ENCODE data around the gene OCA2. TPM values are rescaled to one million over a fixed set of nuclear protein-coding genes. Genes with fewer than 3 reads are reported as not detected.

The OCA2 gene
- total RNA-seq, 2 donors from 2014 or later, result 3.7 TPM; not detected in 1

- no peak for DNase-seq (ENCODE audit: low spot score)
- TF ChIP-seq, protein P1, sequence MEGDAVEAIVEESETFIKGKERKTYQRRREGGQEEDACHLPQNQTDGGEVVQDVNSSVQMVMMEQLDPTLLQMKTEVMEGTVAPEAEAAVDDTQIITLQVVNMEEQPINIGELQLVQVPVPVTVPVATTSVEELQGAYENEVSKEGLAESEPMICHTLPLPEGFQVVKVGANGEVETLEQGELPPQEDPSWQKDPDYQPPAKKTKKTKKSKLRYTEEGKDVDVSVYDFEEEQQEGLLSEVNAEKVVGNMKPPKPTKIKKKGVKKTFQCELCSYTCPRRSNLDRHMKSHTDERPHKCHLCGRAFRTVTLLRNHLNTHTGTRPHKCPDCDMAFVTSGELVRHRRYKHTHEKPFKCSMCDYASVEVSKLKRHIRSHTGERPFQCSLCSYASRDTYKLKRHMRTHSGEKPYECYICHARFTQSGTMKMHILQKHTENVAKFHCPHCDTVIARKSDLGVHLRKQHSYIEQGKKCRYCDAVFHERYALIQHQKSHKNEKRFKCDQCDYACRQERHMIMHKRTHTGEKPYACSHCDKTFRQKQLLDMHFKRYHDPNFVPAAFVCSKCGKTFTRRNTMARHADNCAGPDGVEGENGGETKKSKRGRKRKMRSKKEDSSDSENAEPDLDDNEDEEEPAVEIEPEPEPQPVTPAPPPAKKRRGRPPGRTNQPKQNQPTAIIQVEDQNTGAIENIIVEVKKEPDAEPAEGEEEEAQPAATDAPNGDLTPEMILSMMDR (IDR thresholded peaks at IDR 0.05), result no peak
- TF ChIP-seq POLR2AphosphoS5 (IDR thresholded peaks at IDR 0.05) (no peak), POLR2A (IDR thresholded peaks at IDR 0.05) (no peak)
- Histone ChIP-seq H3K4me1 (replicated peaks) (no peaks in the 10 kb centered on the region), H3K27me3 (replicated peaks; ENCODE audit: insufficient read depth) (no peaks in the 10 kb centered on the region), H3K4me3 (no peak overlapping the region), H3K36me3 (no peaks in the 10 kb centered on the region), H3K27ac (no peak overlapping the region), H3K9me3 (no peaks in the 10 kb centered on the region)
- intact Hi-C loops (cut with DNase I), result no loop called here
- WGBS, result 95% methylated on average over 20 of the region's 20 CpGs
Measured at GRCh38 chr15:28081594-28081993, 17.5 kb downstream of the OCA2 start.

DNA sequence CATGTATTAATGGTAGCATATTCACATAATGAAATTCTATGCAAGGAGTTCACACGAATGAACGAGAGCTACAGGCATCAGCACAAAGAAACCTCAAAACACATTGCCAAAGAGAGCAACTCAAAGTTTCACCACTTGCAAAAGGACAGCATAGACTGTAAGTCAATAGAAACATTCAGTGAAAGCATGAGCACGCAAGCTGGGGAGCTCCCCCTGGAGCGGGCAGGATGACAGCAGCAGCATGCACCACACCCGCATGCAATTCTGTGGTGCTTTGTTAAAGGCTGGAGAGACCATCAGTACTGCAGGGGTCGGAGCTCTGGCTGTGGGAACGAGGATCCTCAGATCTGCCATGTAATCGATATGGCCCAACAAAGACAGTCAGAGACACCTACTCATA, 18.7 kb downstream of the OCA2 start:
- H3K4me1 ChIP-seq (replicated peaks), result no peaks in the 10 kb centered on the region
- no peak for TF ChIP-seq POLR2AphosphoS5 (IDR thresholded peaks at IDR 0.05)
- TF ChIP-seq, protein P1 (IDR thresholded peaks at IDR 0.05), result no peak
- no peak for TF ChIP-seq POLR2A (IDR thresholded peaks at IDR 0.05)
- no peak for DNase-seq (ENCODE audit: low spot score)
- intact Hi-C loops (cut with DNase I), result no loop called here
- H3K4me3 ChIP-seq, result no peak overlapping the region
- no peaks in the 10 kb centered on the region for H3K9me3 ChIP-seq
- no peak overlapping the region for H3K27ac ChIP-seq
- 34% methylated on average over 8 of the region's 8 CpGs for WGBS
- H3K36me3 ChIP-seq, result no peaks in the 10 kb centered on the region
- H3K27me3 ChIP-seq (replicated peaks; ENCODE audit: insufficient read depth), result no peaks in the 10 kb centered on the region

DNA sequence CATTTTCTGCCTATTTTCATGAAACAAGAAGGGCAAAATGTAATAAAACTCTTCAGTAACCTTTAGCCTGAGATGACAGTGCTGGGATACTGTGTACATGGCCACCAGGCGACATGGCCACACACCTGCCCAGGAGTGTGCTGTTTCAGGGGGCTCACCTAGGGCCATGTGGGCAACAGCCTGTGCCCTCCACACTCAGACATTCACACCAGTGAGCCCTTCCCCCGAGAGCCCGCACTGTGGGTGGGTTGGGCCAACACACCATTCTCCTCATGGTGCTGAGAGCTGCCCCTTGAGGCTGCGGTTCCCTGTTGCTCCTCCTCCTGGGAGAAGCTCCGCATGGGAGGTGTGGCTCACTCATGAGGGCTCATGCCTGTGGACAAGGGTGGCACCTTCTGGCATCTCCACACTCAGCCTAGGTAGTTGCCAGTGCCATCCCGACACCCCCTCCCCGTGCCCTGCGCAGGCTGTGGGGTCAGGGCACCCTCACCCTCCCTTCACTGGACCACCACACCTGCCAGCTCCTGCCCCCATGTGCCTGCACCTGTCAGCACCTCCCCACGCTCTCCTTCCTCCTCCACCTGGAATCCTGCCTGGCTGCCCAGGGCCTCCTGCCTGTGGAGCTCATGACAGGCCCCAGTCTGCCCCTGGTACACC, 19.7 kb downstream of the OCA2 start:
- H3K9me3 ChIP-seq, result no peaks in the 10 kb centered on the region
- no peak overlapping the region for H3K4me3 ChIP-seq
- H3K4me1 ChIP-seq (replicated peaks), result no peaks in the 10 kb centered on the region
- no peaks in the 10 kb centered on the region for H3K36me3 ChIP-seq
- H3K27me3 ChIP-seq (replicated peaks; ENCODE audit: insufficient read depth), result no peaks in the 10 kb centered on the region
- WGBS, result 91% methylated on average over 9 of the region's 9 CpGs
- H3K27ac ChIP-seq, result no peak overlapping the region
- intact Hi-C loops (cut with DNase I), result no loop called here
- DNase-seq (ENCODE audit: low spot score), result no peak
- TF ChIP-seq POLR2AphosphoS5 (IDR thresholded peaks at IDR 0.05), result no peak
- TF ChIP-seq POLR2A (IDR thresholded peaks at IDR 0.05), result no peak
- TF ChIP-seq, protein P1 (IDR thresholded peaks at IDR 0.05), result no peak

GRCh38 chr15:28078191-28078719, 20.9 kb downstream of the OCA2 start:
- no peak overlapping the region for H3K27ac ChIP-seq
- no peak for TF ChIP-seq POLR2A (IDR thresholded peaks at IDR 0.05)
- TF ChIP-seq, protein P1 (IDR thresholded peaks at IDR 0.05), result no peak
- TF ChIP-seq POLR2AphosphoS5 (IDR thresholded peaks at IDR 0.05), result no peak
- intact Hi-C loops (cut with DNase I), result no loop called here
- no peaks in the 10 kb centered on the region for H3K36me3 ChIP-seq
- H3K27me3 ChIP-seq (replicated peaks; ENCODE audit: insufficient read depth), result no peaks in the 10 kb centered on the region
- DNase-seq (ENCODE audit: low spot score), result no peak
- no peaks in the 10 kb centered on the region for H3K4me1 ChIP-seq (replicated peaks)
- WGBS, result 93% methylated on average over 1 of the region's 1 CpG
- H3K4me3 ChIP-seq, result no peak overlapping the region
- no peaks in the 10 kb centered on the region for H3K9me3 ChIP-seq

DNA sequence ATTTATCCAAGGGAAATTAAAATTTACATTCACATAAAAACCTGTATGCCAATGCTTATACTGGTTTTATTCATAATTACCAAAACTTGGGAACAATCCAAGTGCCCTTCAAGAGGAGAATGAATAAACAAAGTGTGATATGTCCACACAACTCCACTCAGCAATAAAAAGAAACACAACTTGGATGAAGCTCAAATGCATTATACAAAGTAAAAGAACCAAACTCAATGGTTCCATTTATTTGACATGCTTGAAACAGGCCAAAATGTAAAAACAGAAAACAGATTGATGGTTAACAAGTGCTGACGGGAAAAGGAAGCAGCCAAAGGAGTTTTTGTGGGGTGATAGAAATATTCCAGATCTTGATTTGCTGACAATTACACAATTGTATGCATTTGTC, 23.5 kb downstream of the OCA2 start:
- WGBS, result 33% methylated on average over 1 of the region's 1 CpG
- H3K27ac ChIP-seq, result no peak overlapping the region
- DNase-seq (ENCODE audit: low spot score), result no peak
- H3K27me3 ChIP-seq (replicated peaks; ENCODE audit: insufficient read depth), result no peaks in the 10 kb centered on the region
- H3K4me3 ChIP-seq, result no peak overlapping the region
- intact Hi-C loops (cut with DNase I), result no loop called here
- H3K4me1 ChIP-seq (replicated peaks), result no peaks in the 10 kb centered on the region
- no peaks in the 10 kb centered on the region for H3K9me3 ChIP-seq
- no peaks in the 10 kb centered on the region for H3K36me3 ChIP-seq
- TF ChIP-seq POLR2A (IDR thresholded peaks at IDR 0.05) (no peak), POLR2AphosphoS5 (IDR thresholded peaks at IDR 0.05) (no peak)
- TF ChIP-seq, protein P1 (IDR thresholded peaks at IDR 0.05), result no peak

All from prostate gland (tissue), 2 donors.